HG03066 (cell line): ENCODE results near the gene IRX6.

Experiments used
- ATAC-seq: cut with Tn5 transposase; IDR thresholded peaks from one replicate; pipeline ENCODE4 v1.9.1; 2021; ENCODE audit warnings: low read depth; ENCODE audit not compliant: unreplicated experiment

Gene IRX6

DNA sequence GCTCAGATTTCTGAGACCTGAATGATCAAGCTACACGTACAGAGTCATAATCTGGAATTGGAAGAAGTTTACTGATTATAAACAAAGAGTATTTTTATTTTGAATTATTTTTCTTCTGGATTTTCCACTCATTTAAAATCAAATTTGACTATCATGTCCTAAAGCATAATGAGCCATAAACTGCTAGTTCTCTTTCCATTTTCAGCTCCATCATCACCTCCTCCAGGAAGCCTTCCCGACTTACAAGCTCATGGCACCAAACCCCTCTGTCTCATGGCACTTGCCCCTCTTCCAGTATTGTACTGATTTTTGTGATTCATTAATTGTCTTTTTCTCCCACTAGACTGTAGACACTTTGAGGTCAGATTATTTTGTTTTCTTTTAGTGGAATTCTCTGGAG lies 35.9 kb downstream of the IRX6 start:
- ATAC-seq = no peak

DNA sequence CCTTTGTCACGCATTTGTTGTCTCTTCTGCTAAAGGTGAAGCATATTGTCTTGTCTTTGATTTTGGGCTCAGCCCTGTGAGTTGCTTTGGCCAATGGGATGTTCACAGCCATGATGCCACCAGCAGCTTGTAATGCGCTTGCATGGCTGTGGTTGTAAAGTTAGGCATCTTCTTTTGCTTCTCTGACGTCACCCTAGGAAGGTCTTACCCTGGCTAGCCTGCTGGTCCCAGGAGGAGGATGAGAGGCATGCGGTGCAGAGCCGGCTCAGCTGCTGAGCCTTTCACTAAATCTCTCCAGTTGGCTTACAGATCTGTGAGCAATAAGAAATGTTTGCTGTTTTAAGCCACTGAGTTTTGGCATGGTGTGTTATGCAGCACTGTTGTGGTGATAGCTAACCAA lies 40.8 kb downstream of the IRX6 start:
- ATAC-seq = no peak

DNA sequence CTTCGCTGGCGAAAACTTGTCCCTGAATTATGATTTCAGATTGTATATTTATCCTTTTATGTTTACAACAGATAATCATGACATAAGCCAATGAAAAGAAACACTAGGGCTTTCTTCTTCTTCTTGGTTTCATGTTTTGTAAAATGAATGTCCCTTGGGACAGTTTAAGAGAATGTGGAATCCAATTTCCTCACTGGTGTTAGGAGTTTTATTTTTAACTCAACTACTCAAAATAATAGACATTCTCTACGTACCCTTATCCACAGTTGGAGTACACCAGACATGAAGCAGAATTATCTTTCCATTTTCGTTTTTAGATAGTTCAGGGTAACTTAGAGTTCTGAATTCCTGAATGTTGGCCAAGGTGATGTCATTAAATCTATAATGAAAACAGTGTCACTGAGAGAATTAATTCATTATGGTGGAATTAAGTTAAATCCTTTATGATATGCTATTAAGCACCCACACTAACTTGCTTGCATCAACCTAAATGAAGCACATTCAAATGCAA lies 43.4 kb downstream of the IRX6 start:
- ATAC-seq = no peak

DNA sequence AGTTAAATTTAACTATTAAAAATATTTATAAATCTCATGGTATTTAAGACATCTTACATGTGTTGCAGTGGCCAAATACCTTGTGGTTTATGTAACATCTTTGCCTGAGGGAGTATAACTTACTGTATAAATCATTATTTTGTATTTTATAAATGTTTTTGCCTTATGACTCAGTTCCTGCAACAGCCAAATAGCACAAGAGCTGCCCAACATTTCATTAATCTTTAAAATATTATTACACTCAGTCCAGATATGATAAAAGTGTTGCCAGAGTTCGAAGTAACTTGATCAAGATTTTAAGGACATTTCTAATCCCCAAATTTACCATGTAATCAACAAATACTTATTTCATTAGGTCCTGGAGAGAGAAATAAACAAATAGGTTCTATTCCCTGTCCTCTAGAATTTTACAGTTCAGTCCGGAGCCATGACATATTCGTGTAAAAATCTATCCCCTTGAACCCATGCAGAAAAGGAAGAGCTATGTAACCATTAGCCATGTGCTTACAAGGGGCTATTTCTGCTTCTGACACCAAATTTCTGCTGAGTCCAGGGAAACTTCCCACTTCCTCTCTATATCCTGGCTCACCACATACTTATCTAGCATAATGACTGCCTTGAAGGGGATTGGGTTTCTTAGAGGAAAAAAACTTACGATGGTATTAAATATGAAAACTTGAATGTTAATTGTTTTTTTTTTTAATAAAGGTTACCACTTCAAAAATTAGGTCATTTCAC lies 44.0 kb downstream of the IRX6 start:
- no peak for ATAC-seq

DNA sequence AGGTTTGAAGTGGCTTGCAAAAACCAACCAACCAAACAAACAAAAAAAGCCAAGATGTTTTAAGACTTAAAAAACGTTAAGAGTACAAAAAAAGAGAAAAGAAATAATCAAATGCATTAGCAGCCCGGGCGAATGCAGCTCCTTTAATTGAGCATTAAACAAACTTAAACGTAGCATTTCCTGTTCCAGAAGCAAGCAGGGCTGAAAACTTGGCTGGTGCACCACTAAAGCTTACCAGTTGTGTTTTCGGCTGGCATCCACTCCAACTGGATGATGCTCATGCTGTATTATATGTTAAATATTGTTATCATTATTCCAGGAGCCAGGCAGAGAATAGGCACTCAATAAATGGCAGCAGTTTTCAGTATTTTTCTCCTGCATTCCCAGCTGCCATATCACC lies 45.1 kb downstream of the IRX6 start:
- ATAC-seq = no peak

DNA sequence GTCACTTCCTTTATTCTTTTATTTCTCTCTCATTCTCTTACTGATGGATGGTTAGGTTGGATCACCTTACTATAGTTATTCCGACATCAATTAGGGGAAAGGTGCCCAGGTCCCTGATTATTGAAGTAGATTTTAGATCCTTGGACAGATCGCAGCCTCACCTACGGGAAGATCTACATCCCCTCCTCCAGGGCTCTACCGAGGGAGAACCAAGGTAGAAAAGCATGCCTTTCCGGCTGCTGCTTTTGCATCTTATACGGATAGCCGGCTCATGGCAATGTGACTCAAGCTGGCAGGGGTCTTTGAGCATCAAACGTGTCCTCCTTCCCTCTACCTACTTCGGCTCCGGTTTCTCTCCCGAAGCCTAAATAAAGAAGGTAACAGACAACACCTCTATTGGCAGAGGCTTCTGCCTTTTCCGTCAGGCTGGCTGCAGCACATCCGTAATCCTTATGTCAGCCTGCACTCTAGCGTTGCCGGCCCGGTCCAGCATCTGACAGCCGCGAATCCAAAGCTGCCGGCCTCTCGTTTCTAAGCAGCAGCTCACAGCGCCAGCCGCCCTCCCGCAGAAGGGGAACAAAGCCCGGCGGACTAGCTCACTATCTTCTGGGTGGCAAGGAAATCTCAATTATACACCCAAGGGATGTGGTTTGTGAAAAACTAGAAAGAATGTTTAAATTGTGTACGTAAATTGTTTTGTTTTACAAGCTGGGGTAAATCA lies 46.9 kb downstream of the IRX6 start:
- ATAC-seq = no peak

DNA sequence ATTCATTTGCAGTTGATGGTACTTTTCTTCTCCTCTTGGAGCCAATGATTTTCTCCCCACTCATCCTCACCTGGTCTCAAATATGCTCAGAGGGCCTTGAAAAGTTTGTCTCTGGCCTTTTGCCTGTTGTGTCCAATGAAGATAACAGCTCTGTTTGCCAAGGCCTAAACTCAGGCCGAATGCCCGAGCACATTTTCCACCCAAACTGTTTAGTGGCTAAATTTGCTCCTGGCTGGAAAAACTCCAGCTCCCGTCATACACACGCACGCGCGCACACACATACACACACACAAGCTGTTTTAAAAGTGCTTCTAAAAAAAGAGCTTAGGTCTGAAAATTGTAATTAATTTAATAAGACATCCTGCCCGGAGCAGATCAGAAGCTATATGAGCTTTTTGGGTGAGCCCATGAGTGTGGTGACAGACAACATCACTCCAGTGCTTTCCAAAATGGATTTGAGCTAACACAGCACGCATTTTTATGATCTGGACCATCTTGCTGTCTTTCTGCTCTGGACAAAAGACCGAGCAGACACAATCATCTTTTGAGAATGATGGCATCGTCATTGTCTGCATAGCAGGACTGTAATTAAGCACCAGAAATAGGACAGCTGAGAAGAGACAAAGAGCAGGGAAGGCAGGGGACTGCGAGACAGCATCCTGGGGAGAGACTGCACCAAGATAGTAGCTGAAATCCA lies 48.9 kb downstream of the IRX6 start:
- ATAC-seq = no peak

DNA sequence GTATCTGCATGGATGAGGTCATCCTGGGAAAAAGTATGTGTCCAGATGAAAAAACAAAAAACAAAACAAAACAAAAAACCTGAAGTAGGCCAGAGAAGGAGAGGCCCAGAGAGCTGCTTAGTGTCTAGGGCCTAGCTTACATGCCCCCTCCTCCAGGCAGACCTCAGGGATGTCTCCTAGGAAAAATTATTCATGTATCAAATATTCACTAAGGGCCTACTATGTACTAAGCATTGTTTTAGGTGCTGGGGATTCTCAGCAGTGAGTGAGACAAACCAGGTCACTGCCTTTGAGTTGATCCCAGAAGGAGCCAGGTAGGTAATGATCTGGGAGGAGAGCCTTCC lies 49.5 kb downstream of the IRX6 start:
- ATAC-seq = no peak

DNA sequence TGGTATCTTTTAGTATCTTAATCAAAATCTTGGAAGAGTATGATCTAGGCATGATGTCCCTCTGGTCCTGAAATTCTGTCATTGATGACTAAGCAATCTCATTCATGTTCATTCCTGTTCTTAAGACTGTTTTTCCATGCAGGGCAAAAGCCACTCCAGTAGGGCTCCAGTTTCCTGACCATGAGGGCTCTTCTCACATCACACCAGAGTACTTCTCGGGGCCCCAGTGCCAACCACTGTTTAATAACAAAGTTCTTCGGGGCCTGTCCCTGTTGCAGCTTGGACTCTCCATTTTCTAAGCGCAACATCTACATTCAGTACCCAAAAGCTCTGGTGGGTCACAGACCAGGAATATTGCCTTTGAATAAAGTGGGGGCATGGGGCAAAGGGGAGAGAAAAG lies 52.0 kb downstream of the IRX6 start:
- no peak for ATAC-seq

DNA sequence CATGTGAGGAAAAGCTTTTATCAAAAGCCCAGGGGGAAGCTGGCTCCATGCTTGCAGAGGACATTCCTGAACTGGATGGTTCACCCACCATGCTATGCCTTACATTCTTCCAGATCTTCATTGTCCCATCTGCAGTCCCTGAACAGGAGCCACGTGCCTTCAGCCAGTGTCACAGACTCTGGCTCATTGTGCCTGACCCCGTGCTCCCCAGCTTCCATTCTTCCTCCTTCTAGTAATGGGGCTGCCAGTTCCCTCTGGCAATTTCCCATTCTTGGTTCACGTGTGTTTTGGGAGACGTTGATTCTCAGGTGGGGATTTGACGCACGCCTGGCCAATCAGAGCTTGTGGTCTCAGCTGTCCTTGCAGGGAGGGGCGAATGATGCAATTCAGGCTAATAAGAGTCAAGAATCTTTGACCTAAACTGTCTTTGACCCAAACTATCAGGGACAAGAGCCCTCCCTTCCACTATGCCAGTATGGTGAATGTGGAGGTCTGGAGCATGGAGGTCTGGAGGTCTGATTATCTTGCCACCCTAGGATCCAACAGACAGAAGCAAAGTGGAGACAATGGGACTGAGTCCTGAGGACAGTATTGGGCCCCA lies 52.7 kb downstream of the IRX6 start:
- ATAC-seq = no peak

DNA sequence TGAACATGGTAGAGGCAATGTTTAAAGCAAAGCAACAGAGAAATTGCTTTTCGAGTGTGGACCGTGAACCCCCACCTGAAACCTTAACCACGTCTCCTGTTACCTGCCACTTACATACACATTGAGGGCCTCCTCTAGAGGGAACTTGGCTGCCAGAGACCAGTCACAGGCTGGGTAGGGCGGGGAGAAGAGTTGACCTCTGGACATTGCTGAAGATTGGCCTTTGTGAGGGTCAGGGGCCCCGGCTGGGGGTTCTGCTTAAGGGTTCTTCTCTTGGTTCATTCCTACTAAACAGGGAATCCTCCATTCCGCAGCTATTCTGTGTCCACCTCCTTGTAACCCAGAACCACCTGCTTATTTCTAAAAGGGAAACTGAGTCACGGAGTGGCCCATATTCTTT lies 53.8 kb downstream of the IRX6 start:
- ATAC-seq = no peak

DNA sequence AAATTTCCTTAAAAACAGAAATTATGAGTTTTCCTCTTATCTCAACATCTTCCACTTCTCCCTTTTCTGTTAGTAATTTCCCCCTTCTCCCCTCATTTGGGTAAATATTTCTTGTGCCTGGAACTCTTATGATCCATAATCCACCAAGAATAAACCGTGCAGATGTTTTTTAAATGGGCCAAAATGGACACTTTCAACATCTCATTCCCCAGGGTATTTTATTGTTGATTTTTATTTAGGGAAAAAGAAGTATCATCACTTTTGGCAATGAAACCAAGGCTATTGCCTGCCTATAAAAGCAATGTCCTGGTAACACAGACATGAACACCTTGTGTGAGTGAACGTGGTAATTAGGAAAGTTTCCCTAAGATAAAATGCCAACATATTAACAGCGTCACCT lies 54.6 kb downstream of the IRX6 start:
- ATAC-seq = no peak

DNA sequence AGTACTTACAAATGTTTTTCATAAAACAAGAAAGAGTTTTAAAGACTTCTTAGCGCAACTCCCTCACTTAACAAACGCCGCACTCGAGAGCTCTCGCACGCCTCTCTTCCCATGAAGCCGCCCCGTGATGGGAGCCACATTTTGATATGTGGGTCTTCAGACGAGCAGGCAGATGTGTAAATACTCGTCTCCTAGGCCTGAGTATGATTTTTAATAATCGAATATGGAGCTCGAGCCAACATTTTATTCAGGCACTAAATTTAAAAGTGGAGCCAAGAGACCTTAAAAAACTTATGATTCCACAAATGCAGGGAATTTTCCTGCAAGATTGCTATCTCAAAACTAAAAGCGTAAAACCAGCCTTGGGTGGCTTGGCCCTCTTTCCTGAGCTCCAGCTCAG lies 55.4 kb downstream of the IRX6 start:
- no peak for ATAC-seq

DNA sequence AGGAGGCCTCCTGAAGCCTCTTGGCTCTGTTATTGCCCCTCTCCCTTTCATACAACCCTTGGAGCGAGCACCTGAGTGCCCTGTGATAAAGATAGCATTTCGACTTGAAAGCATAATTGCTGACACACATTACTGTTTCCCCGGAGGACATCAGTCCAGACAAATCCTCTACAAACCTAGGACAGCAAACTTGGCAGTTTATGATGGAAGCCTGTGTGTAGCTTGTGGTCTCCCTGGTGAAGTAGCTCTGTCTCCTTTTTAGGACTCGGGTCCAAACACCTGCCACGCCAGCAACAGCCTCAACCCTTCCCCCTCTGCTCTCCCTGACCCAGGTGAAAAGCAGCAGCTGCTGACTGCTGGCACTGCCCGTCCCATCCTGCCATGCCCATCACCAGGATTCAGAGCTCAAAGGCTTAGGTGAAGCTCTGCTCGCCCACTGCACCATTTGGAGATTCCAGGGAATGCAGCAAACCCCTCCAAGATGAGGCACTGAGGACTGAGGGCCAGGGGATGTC lies 55.9 kb downstream of the IRX6 start:
- no peak for ATAC-seq
